ENCODE measurements around the gene SORCS3. TPM values are rescaled to one million over a fixed set of nuclear protein-coding genes. Genes with fewer than 3 reads are reported as not detected.

The SORCS3 gene
- total RNA-seq, 1 experiment from 2014 or later, result 0.04 TPM

DNA sequence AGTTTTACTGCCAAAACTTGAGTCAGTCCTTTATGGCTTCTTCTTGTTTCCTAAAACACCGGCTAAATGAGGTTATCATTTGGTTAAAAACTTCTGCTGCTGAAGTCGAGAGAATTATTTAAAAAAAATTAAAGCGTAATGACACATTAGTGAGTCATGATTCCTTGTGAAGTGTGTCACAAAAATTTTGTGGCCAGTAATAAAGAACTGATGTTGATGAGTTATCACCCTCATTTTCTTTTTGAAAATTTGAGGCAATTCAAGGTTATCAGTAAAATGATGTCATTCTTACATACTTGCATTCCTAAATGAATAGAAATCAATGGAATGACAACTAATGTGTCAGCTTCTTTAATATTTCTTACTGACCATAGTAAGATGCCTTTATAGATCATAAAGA, 427.4 kb downstream of the SORCS3 start:
- Mint-ChIP-seq H3K4me3 (no peak overlapping the region), H3K9me3 (no peaks in the 10 kb centered on the region), H3K36me3 (ENCODE audit: insufficient read depth in 1 of 3, low read depth in 3 of 3) (no peaks in the 10 kb centered on the region), H3K27me3 (ENCODE audit: low read depth) (no peaks in the 10 kb centered on the region), H3K4me1 (no peaks in the 10 kb centered on the region; a peak in 1 of 4 replicates), H3K27ac (no peak overlapping the region)
- H3K23ac ChIP-seq (ENCODE audit: insufficient read length, low read depth, low read length), result no peak overlapping the region
- no peak overlapping the region for H3K18ac ChIP-seq (ENCODE audit: insufficient read length, low read depth, low read length)
- no peak overlapping the region for H3K27ac ChIP-seq (ENCODE audit: insufficient read length, low read depth, low read length)
- no peak overlapping the region for H3K14ac ChIP-seq (ENCODE audit: insufficient read depth, low read length)
- H4K5ac ChIP-seq (ENCODE audit: insufficient read length, low read depth, low read length), result no peak overlapping the region
- WGBS (ENCODE audit: extremely low coverage, insufficient read length, low lambda C conversion rate), result no CpG with 5 or more reads among the region's 3 CpGs
- no peak overlapping the region for H4K8ac ChIP-seq (replicated peaks; ENCODE audit: insufficient read length, low read depth, low read length)
- no peak overlapping the region for H2BK20ac ChIP-seq (ENCODE audit: low read depth, low read length, poor library complexity, severe bottlenecking)
- no peaks in the 10 kb centered on the region for H3K79me1 ChIP-seq (ENCODE audit: insufficient read depth, low read depth, low read length, poor library complexity, severe bottlenecking)
- H2BK15ac ChIP-seq (ENCODE audit: low read depth, low read length), result no peak overlapping the region
- no peak overlapping the region for H3K4ac ChIP-seq (ENCODE audit: low read depth, low read length)
- no peaks in the 10 kb centered on the region for H3K9me3 ChIP-seq (ENCODE audit: control insufficient read depth, low read depth, low read length)
- H3K4me2 ChIP-seq (ENCODE audit: insufficient read depth, insufficient read length, low read length), result no peak overlapping the region
- H3K27me3 ChIP-seq (ENCODE audit: insufficient read depth, low read length), result no peaks in the 10 kb centered on the region
- no peaks in the 10 kb centered on the region for H3K23me2 ChIP-seq (ENCODE audit: insufficient read length, low read depth, low read length, poor library complexity, severe bottlenecking)
- no peak overlapping the region for H2AK5ac ChIP-seq (ENCODE audit: insufficient read length, low read length)
- no peak for DNase-seq
- H3K56ac ChIP-seq (ENCODE audit: insufficient read length, low read depth, low read length), result no peak overlapping the region
- no peaks in the 10 kb centered on the region for H4K20me1 ChIP-seq (ENCODE audit: control insufficient read depth, insufficient read depth, insufficient read length)
- H3K9ac ChIP-seq (ENCODE audit: extremely low read depth, insufficient read length, low read length), result no peak overlapping the region
- no peak overlapping the region for H4K91ac ChIP-seq (ENCODE audit: insufficient read length, low read depth, low read length)
- no peaks in the 10 kb centered on the region for H3K4me1 ChIP-seq (ENCODE audit: insufficient read depth, low read length)
- H2BK120ac ChIP-seq (ENCODE audit: low read depth, low read length, poor library complexity, severe bottlenecking), result no peak overlapping the region
- TF ChIP-seq, protein P1, sequence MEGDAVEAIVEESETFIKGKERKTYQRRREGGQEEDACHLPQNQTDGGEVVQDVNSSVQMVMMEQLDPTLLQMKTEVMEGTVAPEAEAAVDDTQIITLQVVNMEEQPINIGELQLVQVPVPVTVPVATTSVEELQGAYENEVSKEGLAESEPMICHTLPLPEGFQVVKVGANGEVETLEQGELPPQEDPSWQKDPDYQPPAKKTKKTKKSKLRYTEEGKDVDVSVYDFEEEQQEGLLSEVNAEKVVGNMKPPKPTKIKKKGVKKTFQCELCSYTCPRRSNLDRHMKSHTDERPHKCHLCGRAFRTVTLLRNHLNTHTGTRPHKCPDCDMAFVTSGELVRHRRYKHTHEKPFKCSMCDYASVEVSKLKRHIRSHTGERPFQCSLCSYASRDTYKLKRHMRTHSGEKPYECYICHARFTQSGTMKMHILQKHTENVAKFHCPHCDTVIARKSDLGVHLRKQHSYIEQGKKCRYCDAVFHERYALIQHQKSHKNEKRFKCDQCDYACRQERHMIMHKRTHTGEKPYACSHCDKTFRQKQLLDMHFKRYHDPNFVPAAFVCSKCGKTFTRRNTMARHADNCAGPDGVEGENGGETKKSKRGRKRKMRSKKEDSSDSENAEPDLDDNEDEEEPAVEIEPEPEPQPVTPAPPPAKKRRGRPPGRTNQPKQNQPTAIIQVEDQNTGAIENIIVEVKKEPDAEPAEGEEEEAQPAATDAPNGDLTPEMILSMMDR (conservative IDR thresholded peaks at IDR 0.05), result no peak
- no peak overlapping the region for H2BK5ac ChIP-seq (ENCODE audit: insufficient read length, low read length)
- no peak overlapping the region for H2BK12ac ChIP-seq (ENCODE audit: insufficient read length, low read depth, low read length)
- no peak overlapping the region for H3T11ph ChIP-seq (ENCODE audit: low read length)
- H3K79me2 ChIP-seq (ENCODE audit: insufficient read depth, low read length), result no peaks in the 10 kb centered on the region
- H2AFZ ChIP-seq (ENCODE audit: low read length), result no peak overlapping the region

Measured in H9 (cell line).